Measurements from ENCODE around the gene LMX1A. TPM values are rescaled to one million over a fixed set of nuclear protein-coding genes. Genes with fewer than 3 reads are reported as not detected.

LMX1A gene
- total and polyA plus RNA-seq, 2 experiments from 2014 or later, result not detected

GRCh38 chr1:165342168-165342567 lies 14.3 kb downstream of the LMX1A start:
- Histone ChIP-seq H3K27me3 (ENCODE audit: insufficient read depth) (no peaks in the 10 kb centered on the region), H3K4me1 (ENCODE audit: insufficient read depth) (peaks cover 9% of the 10 kb centered on the region; the same call in 1 of the 2 replicates), H3K27ac (ENCODE audit: low read depth) (no peak overlapping the region), H3K4me2 (no peak overlapping the region), H3K9me2 (ENCODE audit: insufficient read depth) (peaks cover 6% of the 10 kb centered on the region; the same call in 1 of the 2 replicates), H4K20me1 (replicated peaks; ENCODE audit: insufficient read depth) (no peaks in the 10 kb centered on the region; the same call in 1 of the 2 replicates), H3K79me2 (replicated peaks; ENCODE audit: insufficient read depth) (no peaks in the 10 kb centered on the region), H3F3A (replicated peaks; ENCODE audit: low read depth) (no peaks in the 10 kb centered on the region), H2AFZ (no peak overlapping the region), H3K36me3 (ENCODE audit: insufficient read depth) (no peaks in the 10 kb centered on the region), H3K4me3 (no peak overlapping the region)
- Mint-ChIP-seq H3K9me3 (no peaks in the 10 kb centered on the region), H3K27me3 (ENCODE audit: insufficient read depth, low read depth, poor library complexity) (peaks cover 4% of the 10 kb centered on the region), H3K4me3 (no peak overlapping the region), H3K36me3 (ENCODE audit: low read depth) (no peaks in the 10 kb centered on the region), H3K27ac (no peak overlapping the region), H3K4me1 (peaks cover 14% of the 10 kb centered on the region)
- DNase-seq (ENCODE audit: low spot score) (no peak), ATAC-seq (no peak)
- TF ChIP-seq ZNF331 (CRISPR knock-in tag; IDR thresholded peaks at IDR 0.05; ENCODE audit: low read depth), result no peak
- TF ChIP-seq EZH2 (IDR thresholded peaks at IDR 0.05; ENCODE audit: low read depth, unreplicated experiment), result no peak
- TF ChIP-seq POLR2AphosphoS5 (IDR thresholded peaks at IDR 0.05; ENCODE audit: low read depth), result no peak
- no peak for TF ChIP-seq REST (IDR thresholded peaks at IDR 0.05; ENCODE audit: unreplicated experiment)
- TF ChIP-seq ZNF462 (CRISPR knock-in tag; IDR thresholded peaks at IDR 0.05), result no peak
- TF ChIP-seq CTCF (conservative IDR thresholded peaks at IDR 0.05; ENCODE audit: low read depth in 2 of 2), result no peak
- no peak for TF ChIP-seq JUNB (IDR thresholded peaks at IDR 0.05; ENCODE audit: unreplicated experiment)
- no peak for TF ChIP-seq CREB1 (CRISPR knock-in tag; IDR thresholded peaks at IDR 0.05; ENCODE audit: low read depth)
- no peak for TF ChIP-seq ETS1 (IDR thresholded peaks at IDR 0.05)
- no peak for TF ChIP-seq NANOG (IDR thresholded peaks at IDR 0.05; ENCODE audit: borderline replicate concordance)
- no peak for TF ChIP-seq EZH2phosphoT487 (IDR thresholded peaks at IDR 0.05; ENCODE audit: unreplicated experiment)
- no peak for TF ChIP-seq ZNF114 (CRISPR knock-in tag; IDR thresholded peaks at IDR 0.05)
- TF ChIP-seq STAT1 (IDR thresholded peaks at IDR 0.05; ENCODE audit: unreplicated experiment), result no peak

All from GM23338 (cell line).